ENCODE results near the gene IL13RA2.
A peak's percentile ranks its signal among the peaks of the same experiment; 100 is the strongest.

DNA sequence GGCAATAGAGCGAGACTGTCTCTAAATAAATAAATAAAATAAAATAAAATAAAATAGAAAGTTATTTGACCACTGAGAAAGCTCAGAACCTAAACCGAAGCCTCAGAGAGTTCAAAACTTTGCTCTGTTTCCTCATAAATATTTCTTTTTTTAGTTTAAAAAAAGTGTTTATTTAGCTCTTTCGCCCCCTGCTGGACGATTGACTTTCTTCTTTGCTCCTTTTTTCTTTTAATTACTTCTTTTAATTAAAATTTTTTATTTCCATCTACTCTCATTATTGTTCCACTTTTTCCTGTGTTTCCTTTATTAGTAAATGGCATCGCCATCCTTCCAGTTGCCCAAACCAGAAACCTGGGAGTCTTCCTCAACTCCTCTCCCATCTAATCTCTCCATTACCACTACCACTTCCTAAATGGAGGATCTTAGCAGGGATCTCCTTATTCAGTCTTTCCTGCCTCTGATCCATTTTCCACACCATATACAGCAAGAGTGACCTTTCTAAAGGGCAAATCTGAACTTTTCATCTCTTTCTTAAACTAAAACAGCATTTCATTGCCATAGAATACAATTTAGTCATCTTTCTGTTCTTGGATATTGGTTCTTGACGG, 728 bp upstream of the IL13RA2 start:
- TF ChIP-seq POLR2A (conservative IDR thresholded peaks at IDR 0.05) (no peak), SIN3B (IDR thresholded peaks at IDR 0.05; ENCODE audit: low read depth) (no peak), EZH2 (IDR thresholded peaks at IDR 0.05; ENCODE audit: borderline replicate concordance, low read depth, low read length) (no peak), PHTF2 (CRISPR knock-in tag; IDR thresholded peaks at IDR 0.05) (no peak), FOSL1 (tag; conservative IDR thresholded peaks at IDR 0.05) (no peak), NR3C1 (CRISPR knock-in tag; IDR thresholded peaks at IDR 0.05) (no peak), TAF9B (IDR thresholded peaks at IDR 0.05; ENCODE audit: partially characterized antibody) (no peak)
- TF ChIP-seq, protein P1, sequence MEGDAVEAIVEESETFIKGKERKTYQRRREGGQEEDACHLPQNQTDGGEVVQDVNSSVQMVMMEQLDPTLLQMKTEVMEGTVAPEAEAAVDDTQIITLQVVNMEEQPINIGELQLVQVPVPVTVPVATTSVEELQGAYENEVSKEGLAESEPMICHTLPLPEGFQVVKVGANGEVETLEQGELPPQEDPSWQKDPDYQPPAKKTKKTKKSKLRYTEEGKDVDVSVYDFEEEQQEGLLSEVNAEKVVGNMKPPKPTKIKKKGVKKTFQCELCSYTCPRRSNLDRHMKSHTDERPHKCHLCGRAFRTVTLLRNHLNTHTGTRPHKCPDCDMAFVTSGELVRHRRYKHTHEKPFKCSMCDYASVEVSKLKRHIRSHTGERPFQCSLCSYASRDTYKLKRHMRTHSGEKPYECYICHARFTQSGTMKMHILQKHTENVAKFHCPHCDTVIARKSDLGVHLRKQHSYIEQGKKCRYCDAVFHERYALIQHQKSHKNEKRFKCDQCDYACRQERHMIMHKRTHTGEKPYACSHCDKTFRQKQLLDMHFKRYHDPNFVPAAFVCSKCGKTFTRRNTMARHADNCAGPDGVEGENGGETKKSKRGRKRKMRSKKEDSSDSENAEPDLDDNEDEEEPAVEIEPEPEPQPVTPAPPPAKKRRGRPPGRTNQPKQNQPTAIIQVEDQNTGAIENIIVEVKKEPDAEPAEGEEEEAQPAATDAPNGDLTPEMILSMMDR (IDR thresholded peaks at IDR 0.05 in 2 of 3, conservative IDR thresholded peaks at IDR 0.05 in 1 of 3; ENCODE audit: insufficient read depth in 2 of 3, low read depth in 1 of 3, low read length in 3 of 3), result peak in 1 of 3 experiments; percentile 49; a peak in 3 of 6 replicates
- TF ChIP-seq, protein P2, sequence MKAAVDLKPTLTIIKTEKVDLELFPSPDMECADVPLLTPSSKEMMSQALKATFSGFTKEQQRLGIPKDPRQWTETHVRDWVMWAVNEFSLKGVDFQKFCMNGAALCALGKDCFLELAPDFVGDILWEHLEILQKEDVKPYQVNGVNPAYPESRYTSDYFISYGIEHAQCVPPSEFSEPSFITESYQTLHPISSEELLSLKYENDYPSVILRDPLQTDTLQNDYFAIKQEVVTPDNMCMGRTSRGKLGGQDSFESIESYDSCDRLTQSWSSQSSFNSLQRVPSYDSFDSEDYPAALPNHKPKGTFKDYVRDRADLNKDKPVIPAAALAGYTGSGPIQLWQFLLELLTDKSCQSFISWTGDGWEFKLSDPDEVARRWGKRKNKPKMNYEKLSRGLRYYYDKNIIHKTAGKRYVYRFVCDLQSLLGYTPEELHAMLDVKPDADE (conservative IDR thresholded peaks at IDR 0.05; ENCODE audit: control insufficient read depth, low read depth, low read length), result no peak
- TF ChIP-seq, protein P3, sequence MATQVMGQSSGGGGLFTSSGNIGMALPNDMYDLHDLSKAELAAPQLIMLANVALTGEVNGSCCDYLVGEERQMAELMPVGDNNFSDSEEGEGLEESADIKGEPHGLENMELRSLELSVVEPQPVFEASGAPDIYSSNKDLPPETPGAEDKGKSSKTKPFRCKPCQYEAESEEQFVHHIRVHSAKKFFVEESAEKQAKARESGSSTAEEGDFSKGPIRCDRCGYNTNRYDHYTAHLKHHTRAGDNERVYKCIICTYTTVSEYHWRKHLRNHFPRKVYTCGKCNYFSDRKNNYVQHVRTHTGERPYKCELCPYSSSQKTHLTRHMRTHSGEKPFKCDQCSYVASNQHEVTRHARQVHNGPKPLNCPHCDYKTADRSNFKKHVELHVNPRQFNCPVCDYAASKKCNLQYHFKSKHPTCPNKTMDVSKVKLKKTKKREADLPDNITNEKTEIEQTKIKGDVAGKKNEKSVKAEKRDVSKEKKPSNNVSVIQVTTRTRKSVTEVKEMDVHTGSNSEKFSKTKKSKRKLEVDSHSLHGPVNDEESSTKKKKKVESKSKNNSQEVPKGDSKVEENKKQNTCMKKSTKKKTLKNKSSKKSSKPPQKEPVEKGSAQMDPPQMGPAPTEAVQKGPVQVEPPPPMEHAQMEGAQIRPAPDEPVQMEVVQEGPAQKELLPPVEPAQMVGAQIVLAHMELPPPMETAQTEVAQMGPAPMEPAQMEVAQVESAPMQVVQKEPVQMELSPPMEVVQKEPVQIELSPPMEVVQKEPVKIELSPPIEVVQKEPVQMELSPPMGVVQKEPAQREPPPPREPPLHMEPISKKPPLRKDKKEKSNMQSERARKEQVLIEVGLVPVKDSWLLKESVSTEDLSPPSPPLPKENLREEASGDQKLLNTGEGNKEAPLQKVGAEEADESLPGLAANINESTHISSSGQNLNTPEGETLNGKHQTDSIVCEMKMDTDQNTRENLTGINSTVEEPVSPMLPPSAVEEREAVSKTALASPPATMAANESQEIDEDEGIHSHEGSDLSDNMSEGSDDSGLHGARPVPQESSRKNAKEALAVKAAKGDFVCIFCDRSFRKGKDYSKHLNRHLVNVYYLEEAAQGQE (IDR thresholded peaks at IDR 0.05; ENCODE audit: borderline replicate concordance), result no peak
- TF ChIP-seq, protein P3 (CRISPR knock-in tag; IDR thresholded peaks at IDR 0.05; ENCODE audit: low read depth), result no peak
